Umbilical cord (tissue), 2 donors: ENCODE data around the gene DIRAS2. TPM values are rescaled to one million over a fixed set of nuclear protein-coding genes. Genes with fewer than 3 reads are reported as not detected.
A peak's percentile ranks its signal among the peaks of the same experiment; 100 is the strongest.
"Not testable (repeated sequence)": the region's sequence is repeated elsewhere in the genome, so short reads cannot be mapped to it uniquely, and the experiment has no call there.

ENCODE experiments used
- DNase-seq: peaks from one replicate; pipeline ENCODE4 v3.0.0-alpha.2; 2015; ENCODE audit warnings: low spot score
- total RNA-seq: library from RNA; depleted of rRNA; stranded (reverse); fragments of >200 nt; gene quantifications from one replicate; pipeline ENCODE4 v1.2.3, GENCODE V29; 2014; ENCODE audit warnings: low replicate concordance; ENCODE audit not compliant: insufficient read depth

The DIRAS2 gene
- 12.0 TPM for total RNA-seq

GRCh38 chr9:90642570-90643539, at the start of gene DIRAS2:
TSS of gene DIRAS2 (minus strand) at chr9:90642824. CDS start at chr9:90613827, 28,997 bp downstream.
- peak; percentile 82 for DNase-seq

DNA sequence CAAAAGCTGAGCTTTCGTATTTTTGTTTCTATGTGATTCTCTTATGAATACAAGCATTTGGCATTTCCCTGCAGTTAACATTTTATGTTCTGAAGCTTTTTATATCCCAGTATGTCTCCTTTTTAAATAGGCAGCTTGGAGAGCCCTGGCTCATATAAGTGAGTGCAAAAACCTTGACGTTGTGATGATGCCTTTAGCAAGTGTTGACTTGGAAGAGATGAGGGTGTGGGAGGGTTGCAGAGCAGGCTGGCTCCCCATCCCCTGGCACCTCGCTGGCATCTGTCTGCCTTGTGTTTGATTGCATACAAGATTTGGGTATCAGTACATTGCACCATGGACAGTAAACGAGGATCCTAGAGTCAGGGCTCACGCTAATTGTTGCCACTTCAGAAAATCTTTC, 42.1 kb upstream of the DIRAS2 start:
- DNase-seq, result no peak

- no peak for DNase-seq
These were observed 41.5 kb upstream of the DIRAS2 start for GRCh38 chr9:90684106-90684505.

DNA sequence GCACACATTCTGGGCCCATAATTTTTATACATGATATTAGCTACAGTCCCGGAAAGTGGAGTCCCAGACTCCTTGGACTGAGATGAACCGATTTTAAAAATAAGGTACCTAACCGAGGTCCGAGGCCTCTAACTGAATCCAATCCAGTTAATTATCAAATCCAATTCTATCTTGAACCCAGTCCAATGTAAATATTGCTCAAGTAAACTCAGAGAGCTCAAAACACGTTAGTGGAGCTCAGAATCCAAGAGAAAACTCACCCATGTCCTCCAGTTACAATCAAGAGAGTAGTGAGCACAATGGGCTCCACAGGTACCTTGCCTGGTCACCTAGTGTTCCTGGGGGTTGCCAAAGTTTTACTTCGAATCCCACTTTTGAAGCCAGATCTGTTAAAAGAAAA, 37.9 kb upstream of the DIRAS2 start:
- DNase-seq, result no peak

DNA sequence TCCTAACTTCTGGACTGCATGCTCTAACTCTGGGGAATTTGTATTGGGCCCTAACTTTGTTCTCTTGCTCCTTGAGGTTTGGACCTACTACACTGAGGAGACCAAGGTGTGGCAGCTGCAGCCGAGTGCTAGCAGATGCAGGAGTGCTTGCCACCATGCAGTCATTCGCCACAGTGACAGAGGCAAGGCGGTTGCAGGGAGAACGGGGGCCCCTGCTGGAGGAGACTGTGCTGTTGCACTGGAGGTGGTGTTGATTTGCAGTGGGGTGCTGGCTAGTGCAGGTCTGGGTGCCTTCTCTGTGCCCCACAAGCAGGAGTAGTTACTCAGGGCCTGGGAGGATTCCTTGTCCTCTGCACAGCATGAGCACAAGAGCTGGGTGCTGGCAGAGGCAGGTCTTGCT, 22.4 kb upstream of the DIRAS2 start:
- no peak for DNase-seq

GRCh38 chr9:90659650-90660364, 17.2 kb upstream of the DIRAS2 start:
- DNase-seq, result no peak

DNA sequence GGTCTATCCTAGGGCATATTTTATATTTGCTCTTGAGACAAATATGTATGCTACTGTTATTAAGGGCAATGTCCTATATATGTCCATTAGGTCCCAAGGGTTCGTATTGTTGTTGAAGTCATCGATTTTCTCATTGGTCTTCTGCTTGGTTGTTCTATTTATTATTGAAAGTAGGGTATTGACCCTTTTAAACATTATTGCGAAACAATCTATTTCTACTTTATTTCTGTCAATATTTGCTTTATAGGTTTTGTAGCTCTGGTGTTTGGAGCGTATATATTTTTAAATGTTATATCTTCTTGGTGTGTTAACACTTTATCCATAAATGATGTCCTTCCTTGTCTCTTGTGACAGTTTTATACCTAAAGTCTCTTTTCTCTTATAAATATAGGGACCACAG, 16.2 kb upstream of the DIRAS2 start:
- no peak for DNase-seq

DNA sequence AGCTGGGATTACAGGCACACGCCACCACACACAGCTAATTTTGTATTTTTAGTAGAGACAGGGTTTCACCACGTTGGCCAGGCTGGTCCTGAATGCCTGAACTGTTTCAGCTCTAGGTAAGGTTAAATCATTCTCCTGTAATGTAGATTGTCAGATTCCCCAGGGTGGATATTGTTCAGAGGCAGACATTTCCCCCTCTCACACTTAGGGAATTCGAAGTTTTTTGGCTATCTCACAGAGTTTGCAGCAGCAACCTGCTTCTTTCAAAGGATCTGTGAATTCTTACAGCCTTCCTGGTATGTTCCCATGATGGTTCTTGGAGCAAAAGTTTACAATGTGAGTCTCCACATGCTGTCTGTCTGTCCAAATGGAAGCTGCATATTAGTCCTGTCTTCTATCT, 15.6 kb upstream of the DIRAS2 start:
- DNase-seq, result no peak

DNA sequence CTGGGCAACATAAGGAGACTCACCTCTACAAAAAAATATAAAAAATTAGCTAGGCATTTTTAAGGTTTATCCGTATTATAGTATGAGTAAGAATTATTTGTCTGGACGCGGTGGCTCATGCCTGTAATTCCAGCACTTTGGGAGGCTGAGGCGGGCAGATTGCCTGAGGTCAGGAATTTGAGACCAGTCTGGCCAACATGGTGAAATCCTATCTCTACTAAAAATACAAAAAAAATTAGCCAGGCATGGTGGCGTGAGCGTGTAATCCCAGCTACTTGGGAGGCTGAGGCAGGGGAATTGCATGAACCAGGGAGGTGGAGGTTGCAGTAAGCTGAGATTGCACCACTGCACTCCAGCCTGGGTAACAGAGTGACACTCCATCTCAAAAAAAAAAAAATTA, 14.3 kb upstream of the DIRAS2 start:
- not testable (repeated sequence) for DNase-seq

DNA sequence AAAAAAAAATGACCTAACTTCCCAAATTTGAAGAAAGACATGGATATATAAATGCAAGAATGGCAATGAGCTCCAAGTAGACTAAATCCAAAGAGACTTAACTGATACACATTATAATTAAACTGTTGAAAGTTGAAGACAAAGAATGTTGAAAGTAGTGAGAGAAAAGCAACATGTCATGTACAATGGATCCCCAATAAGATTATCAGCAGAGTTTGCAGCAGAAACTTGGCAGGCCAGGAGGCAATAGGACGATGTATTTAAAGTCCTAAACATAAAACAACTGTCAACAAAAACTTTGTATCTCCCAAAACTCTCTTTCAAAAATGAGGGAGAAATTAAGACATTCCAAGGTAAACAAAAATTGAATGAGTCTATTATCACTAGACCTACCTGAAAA, 8.6 kb upstream of the DIRAS2 start:
- no peak for DNase-seq

DNA sequence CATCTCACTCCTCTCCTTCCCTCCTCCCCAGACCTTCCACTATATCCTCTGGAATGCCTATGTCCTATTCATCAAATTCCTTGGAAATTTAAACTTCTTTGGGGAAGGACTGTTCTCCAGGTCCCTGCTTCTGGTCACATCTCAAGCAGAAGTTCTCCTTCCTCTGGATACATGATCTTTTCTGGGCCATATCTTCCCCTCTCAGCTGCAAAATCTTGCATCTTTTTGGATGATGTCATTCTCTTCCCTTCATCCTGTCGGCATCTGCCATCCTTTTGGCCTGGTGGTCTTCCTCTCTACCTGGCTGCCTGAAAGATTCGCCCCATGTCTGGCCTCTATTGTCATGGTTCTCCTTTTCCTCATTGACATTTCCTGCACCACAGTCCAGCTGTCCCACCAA, 5.2 kb upstream of the DIRAS2 start:
- DNase-seq, result no peak

GRCh38 chr9:90645721-90646120, 3.1 kb upstream of the DIRAS2 start:
- no peak for DNase-seq

- DNase-seq, result peak; percentile 72
These were observed 638 bp downstream of the DIRAS2 start for GRCh38 chr9:90641884-90642487.

DNA sequence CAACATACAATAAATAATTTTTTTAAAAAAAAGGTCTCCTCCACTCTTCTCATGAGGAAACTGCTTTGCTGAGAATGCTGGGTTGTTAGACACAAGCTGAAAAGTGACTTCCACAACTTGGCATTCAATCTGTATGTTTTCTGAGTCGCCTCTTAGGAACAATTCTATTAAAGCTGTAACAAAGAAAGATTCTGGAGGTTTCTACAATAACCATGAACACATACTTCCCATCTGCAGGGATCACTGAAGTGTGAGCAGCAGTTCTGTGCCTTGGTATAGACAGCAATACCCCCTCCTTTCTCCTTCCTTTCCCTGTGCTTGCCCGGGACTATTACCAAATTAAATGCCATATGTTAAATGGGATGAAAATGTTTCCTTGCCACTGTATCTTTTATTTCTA, 1.5 kb downstream of the DIRAS2 start:
- no peak for DNase-seq

DNA sequence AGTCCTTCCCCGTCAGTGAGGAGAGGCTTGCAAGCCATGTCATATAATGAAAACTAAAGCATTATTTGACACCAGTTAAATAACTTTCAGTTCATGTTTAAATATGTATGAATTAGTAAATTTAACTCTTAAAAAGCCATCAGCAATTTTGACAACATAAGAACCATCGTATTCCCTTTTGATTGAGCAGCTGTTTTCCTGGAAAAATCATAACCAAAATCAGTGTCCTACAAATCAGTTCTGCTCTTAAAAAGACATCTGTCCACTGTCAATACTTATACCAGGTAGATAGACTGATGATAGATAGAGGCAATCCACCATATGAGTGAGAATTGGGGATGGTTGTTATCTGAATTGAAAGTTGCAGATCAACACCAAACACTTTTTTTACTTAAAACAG, 2.3 kb downstream of the DIRAS2 start:
- no peak for DNase-seq

DNA sequence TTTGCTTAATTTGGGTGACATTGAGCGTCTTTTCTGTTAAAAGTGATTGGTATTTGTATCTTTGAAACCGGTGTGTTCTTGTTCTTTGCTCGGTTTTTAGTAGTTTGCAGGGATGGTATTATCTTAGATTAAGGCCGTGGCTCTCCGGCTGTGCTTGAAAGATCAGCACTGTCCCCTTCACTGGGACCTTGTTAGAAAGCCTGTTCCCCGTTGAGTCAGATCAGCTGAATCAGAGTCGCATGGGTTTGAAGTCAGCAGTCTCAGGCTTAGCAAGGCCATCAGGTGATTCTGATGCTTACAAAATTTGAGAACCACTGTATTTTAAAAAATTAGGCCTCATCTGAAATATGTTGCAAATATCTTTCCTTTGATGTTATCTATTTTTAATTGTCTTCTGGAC, 5.0 kb downstream of the DIRAS2 start:
- no peak for DNase-seq

DNA sequence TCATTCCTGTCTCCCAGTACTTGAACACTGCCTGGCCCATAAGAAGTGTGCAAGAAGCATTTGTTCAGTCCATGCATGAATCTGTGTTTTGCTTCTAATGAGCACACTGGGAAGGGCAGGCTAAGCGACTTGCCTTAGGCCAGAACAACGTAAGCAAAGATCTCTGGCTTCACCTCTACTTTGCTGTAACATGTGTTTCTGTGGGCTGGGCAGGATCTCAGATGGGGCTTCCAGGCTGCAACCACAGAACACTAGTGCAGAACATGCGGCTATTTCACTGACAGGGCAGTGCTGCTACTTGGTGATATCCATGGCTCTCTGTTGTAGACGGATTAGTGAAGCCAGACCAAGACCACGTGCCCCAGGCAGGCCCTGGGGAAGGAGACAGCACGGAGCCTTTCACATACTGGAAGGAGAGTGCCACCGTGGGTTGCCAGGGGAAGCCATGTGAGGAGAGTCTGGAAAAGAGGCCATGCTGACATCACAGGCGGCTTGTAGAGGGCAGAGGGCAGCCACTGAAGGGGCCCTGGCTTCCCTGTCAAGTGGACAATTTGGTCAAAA, 9.9 kb downstream of the DIRAS2 start:
- DNase-seq, result no peak

DNA sequence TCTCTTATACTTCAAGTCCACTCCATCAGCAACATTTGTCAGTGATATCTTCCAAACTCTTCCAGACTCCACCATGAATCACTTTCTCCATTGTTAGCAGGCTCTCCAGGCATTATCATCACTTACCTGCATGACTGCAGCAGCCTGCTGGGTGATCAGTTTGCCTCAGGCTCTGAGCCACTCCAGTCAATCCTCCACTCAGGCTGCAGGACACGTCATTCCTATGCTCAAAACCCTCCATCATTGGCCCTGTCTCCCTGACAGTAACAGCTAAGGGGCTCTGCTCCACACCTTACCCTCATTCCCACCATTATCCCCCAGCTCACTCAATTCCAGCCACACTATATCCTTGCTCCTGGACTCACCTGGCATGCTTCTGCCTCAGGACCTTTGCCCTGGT, 10.7 kb downstream of the DIRAS2 start:
- no peak for DNase-seq

GRCh38 chr9:90629991-90630390, 12.6 kb downstream of the DIRAS2 start:
- no peak for DNase-seq

GRCh38 chr9:90629354-90629753, 13.3 kb downstream of the DIRAS2 start:
- DNase-seq, result no peak

DNA sequence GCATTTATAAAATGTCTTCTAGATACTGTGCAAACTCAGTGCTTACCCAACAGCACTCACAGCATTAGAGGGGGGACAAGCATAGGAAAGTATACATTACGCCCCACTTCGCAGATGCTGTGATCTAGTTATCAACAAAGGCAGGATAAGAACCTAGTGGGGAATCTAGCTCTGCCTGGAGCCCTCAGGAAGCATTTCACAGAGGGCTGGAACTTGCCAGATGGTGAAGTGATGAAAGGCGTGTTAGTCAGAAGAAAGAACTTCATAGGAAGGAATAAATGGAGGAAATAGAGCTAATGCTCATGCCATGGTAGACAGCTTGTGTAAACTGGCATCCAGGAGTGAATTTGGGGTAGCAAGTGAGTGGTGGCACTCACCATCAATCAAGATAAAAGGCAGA, 25.8 kb downstream of the DIRAS2 start:
- no peak for DNase-seq

DNA sequence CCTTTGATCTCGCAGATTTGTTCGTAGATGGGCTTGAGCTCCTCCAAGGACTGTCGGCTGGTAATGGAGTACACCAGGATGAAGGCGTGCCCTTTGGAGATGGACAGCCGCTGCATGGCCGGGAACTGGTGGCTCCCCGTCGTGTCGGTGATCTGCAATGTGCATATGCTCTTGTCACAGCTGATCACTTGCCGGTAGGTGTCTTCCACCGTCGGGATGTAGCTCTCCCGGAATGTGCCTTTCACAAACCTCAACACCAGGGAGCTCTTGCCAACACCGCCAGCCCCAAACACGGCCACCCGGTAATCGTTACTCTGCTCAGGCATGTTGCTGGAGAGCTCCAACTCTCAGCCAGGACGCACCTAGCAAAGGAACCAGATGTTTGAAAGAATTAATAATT, 29.1 kb downstream of the DIRAS2 start:
- DNase-seq, result no peak
